SK-N-MC (cell line): ENCODE data around the gene MTTP.

Experiments used
- EZH2 ChIP-seq: fragments of 200-600 bp; sonication (generic); IDR thresholded peaks from one replicate; pipeline ENCODE4 v1.6.1; 2017; ENCODE audit warnings: antibody characterized with exemption
- FOXP2 ChIP-seq: optimal IDR thresholded peaks from 2 replicates; pipeline ENCODE3; 2011; ENCODE audit warnings: mild to moderate bottlenecking, moderate library complexity; ENCODE audit not compliant: insufficient read depth; ENCODE audit errors: extremely low read length, control extremely low read depth
- POLR2AphosphoS5 ChIP-seq: IDR thresholded peaks from 2 replicates; pipeline ENCODE4 v1.6.1; 2012; ENCODE audit warnings: mild to moderate bottlenecking, low read depth, low read length, borderline replicate concordance

- no peak for TF ChIP-seq EZH2
- TF ChIP-seq POLR2AphosphoS5 = no peak
- TF ChIP-seq FOXP2 = no peak
Measured at GRCh38 chr4:99591757-99592156, 17.1 kb downstream of the MTTP start.
